Fibroblast of lung (primary cell): ENCODE measurements around the gene GNAO1. TPM values are rescaled to one million over a fixed set of nuclear protein-coding genes. Genes with fewer than 3 reads are reported as not detected.

ENCODE experiments used
- DNase-seq, 2 donors: peaks; one replicate each; pipeline versions ENCODE4 v3.0.0 to v3.0.0-alpha.2; 2010; ENCODE audit warnings: low read depth in 2 of 2
- H2AFZ ChIP-seq: 2 replicates; pipeline ENCODE4 v1.5.1; 2012; ENCODE audit warnings: low read length, control low read depth, inconsistent platforms
- H3K27ac ChIP-seq: 2 replicates; pipeline ENCODE4 v1.5.1; 2011; ENCODE audit warnings: low read length, control low read depth; ENCODE audit not compliant: insufficient read depth
- H3K27me3 ChIP-seq: 2 replicates; pipeline ENCODE4 v1.5.1; 2011; ENCODE audit warnings: mild to moderate bottlenecking, low read length; ENCODE audit not compliant: control insufficient read depth, insufficient read depth
- H3K36me3 ChIP-seq: 2 replicates; pipeline ENCODE4 v1.5.1; 2011; ENCODE audit warnings: low read length; ENCODE audit not compliant: control insufficient read depth, insufficient read depth
- H3K4me1 ChIP-seq: 2 replicates; pipeline ENCODE4 v1.5.1; 2011; ENCODE audit warnings: low read length; ENCODE audit not compliant: control insufficient read depth, insufficient read depth; ENCODE audit errors: extremely low read depth
- H3K4me2 ChIP-seq: 2 replicates; pipeline ENCODE4 v1.5.1; 2011; ENCODE audit warnings: low read length, control low read depth; ENCODE audit not compliant: insufficient read depth; ENCODE audit errors: extremely low read depth
- H3K4me3 ChIP-seq, 4 experiments: fragments of 200-600 bp in 1 of 4; sonication (generic) in 1 of 4; replicated peaks in 1 of 4; 2 replicates each; pipeline ENCODE4 v1.5.1; 2011 to 2016; ENCODE audit warnings: low read length in 4 of 4, low read depth in 3 of 4, mild to moderate bottlenecking in 3 of 4, control low read depth in 2 of 4, inconsistent platforms in 1 of 4, mixed read lengths in 1 of 4; ENCODE audit not compliant: insufficient read depth in 1 of 4; ENCODE audit errors: control extremely low read depth in 1 of 4
- H3K79me2 ChIP-seq: 2 replicates; pipeline ENCODE4 v1.5.1; 2012; ENCODE audit warnings: mild to moderate bottlenecking, low read length, inconsistent platforms; ENCODE audit not compliant: control insufficient read depth, insufficient read depth
- H3K9ac ChIP-seq: 2 replicates; pipeline ENCODE4 v1.5.1; 2011; ENCODE audit warnings: mild to moderate bottlenecking, low read length, control low read depth; ENCODE audit not compliant: insufficient read depth
- H3K9me3 ChIP-seq: 2 replicates; pipeline ENCODE4 v1.5.1; 2012; ENCODE audit warnings: low read depth, low read length; ENCODE audit not compliant: control insufficient read depth, insufficient read depth
- H4K20me1 ChIP-seq: 2 replicates; pipeline ENCODE4 v1.5.1; 2011; ENCODE audit warnings: low read length; ENCODE audit not compliant: control insufficient read depth, insufficient read depth; ENCODE audit errors: extremely low read depth
- CTCF ChIP-seq, 2 donors: IDR thresholded peaks in 1 of 2; conservative IDR thresholded peaks in 1 of 2; 1 replicate in 1 of 2; 2 replicates in 1 of 2; pipeline ENCODE4 v1.5.1; 2011 to 2012; ENCODE audit warnings: low read length in 2 of 2, control low read depth in 1 of 2, inconsistent platforms in 1 of 2, low read depth in 1 of 2, mild to moderate bottlenecking in 1 of 2
- EZH2 ChIP-seq: IDR thresholded peaks from 2 replicates; pipeline ENCODE4 v1.5.1; 2012; ENCODE audit warnings: low read length, control low read depth, mild to moderate bottlenecking; ENCODE audit errors: missing control alignments
- polyA plus RNA-seq, 2 donors: library from polyadenylated mRNA; depleted of rRNA in 1 of 2; stranded (reverse) in 1 of 2; unstranded in 1 of 2; fragments of >200 nt; gene quantifications; 2 replicates each; pipeline ENCODE4 v1.2.1, GENCODE V29; 2011 to 2012; ENCODE audit warnings: missing spikeins in 1 of 2
- total RNA-seq: library from RNA; depleted of rRNA; stranded (reverse); fragments of >200 nt; gene quantifications from 2 replicates; pipeline ENCODE4 v1.2.1, GENCODE V29; 2014

Gene GNAO1
- total and polyA plus RNA-seq, 2 donors (not counting 1 experiment from before 2014, with no cell fraction given), result 0.14 to 0.17 TPM

- Histone ChIP-seq H3K27ac (no peak overlapping the region), H3K9me3 (no peaks in the 10 kb centered on the region), H3K4me3 (no peak overlapping the region), H3K4me2 (no peak overlapping the region), H3K36me3 (no peaks in the 10 kb centered on the region), H3K27me3 (peaks cover 3% of the 10 kb centered on the region), H3K4me1 (no peaks in the 10 kb centered on the region), H3K79me2 (no peaks in the 10 kb centered on the region), H2AFZ (no peak overlapping the region), H4K20me1 (no peaks in the 10 kb centered on the region), H3K9ac (no peak overlapping the region)
- TF ChIP-seq CTCF (conservative IDR thresholded peaks at IDR 0.05 in 1 of 2, IDR thresholded peaks at IDR 0.05 in 1 of 2; ENCODE audit: low read depth in 1 of 2, low read length in 2 of 2) (no peak), EZH2 (no peak)
- no peak for DNase-seq
Measured at GRCh38 chr16:56350491-56351405, 159.5 kb downstream of the GNAO1 start.

- Histone ChIP-seq H3K79me2 (no peaks in the 10 kb centered on the region), H3K36me3 (no peaks in the 10 kb centered on the region), H3K27ac (no peak overlapping the region), H3K27me3 (peaks cover 3% of the 10 kb centered on the region), H3K9me3 (no peaks in the 10 kb centered on the region), H2AFZ (no peak overlapping the region), H3K9ac (no peak overlapping the region), H3K4me2 (no peak overlapping the region), H3K4me1 (peaks cover 2% of the 10 kb centered on the region), H3K4me3 (no peak overlapping the region), H4K20me1 (no peaks in the 10 kb centered on the region)
- no peak for TF ChIP-seq CTCF (conservative IDR thresholded peaks at IDR 0.05 in 1 of 2, IDR thresholded peaks at IDR 0.05 in 1 of 2; ENCODE audit: low read depth in 1 of 2, low read length in 2 of 2)
- no peak for TF ChIP-seq EZH2
- DNase-seq, result no peak
Measured at GRCh38 chr16:56351481-56351880, 160.2 kb downstream of the GNAO1 start.

DNA sequence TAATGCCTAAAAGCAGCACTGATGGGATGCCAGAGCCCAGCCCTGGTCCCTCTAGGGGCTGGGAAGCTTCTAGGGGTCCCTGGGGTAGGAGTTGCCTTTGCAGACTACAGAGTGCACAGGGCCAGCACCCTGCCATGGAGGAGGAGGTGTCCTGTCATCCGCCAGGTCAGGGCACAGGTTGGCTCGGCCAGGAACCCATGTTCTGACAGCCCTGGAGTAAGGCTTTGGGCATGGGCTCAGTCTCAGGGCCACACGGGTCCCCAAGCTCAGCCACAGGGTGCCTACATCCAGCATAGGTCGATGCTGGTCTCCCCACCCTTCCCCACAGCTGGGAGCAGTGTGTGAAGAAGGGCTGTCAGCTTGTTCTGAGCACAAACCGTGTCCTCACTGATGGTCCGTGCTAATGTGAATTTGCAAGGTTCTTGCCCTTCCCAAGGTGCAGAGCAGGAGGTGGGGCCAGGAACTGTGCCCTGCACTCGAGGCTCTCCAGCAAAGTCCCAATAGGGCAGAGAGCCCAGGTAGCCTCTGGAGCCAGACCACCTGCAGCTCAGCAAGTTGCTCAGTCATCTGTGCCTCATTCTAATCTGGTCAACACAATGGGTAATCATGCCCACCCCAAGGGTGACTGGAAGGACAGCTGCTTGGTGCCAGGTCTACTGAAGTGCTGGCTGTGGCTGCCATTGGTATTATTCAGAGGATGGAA lies 161.2 kb downstream of the GNAO1 start:
- no peak overlapping the region for H2AFZ ChIP-seq
- no peak for DNase-seq
- H3K9me3 ChIP-seq, result no peaks in the 10 kb centered on the region
- peaks cover 2% of the 10 kb centered on the region for H3K4me1 ChIP-seq
- H3K36me3 ChIP-seq, result no peaks in the 10 kb centered on the region
- no peaks in the 10 kb centered on the region for H4K20me1 ChIP-seq
- H3K4me2 ChIP-seq, result no peak overlapping the region
- peaks cover 3% of the 10 kb centered on the region for H3K27me3 ChIP-seq
- TF ChIP-seq EZH2 (no peak), CTCF (conservative IDR thresholded peaks at IDR 0.05 in 1 of 2, IDR thresholded peaks at IDR 0.05 in 1 of 2; ENCODE audit: low read depth in 1 of 2, low read length in 2 of 2) (no peak)
- no peak overlapping the region for H3K4me3 ChIP-seq
- H3K79me2 ChIP-seq, result no peaks in the 10 kb centered on the region
- no peak overlapping the region for H3K27ac ChIP-seq
- H3K9ac ChIP-seq, result no peak overlapping the region
